Right ventricle myocardium superior (tissue), 1 donor: ENCODE results near the gene INPP4A. TPM values are rescaled to one million over a fixed set of nuclear protein-coding genes. Genes with fewer than 3 reads are reported as not detected.
A peak's percentile ranks its signal among the peaks of the same experiment; 100 is the strongest.

ENCODE experiments used
- ATAC-seq: fragments of 200-7000 bp; cut with Tn5 transposase; one replicate; pipeline ENCODE4 v1.9.1; 2020; ENCODE audit warnings: mild to moderate bottlenecking; ENCODE audit not compliant: poor library complexity
- DNase-seq: peaks from one replicate; pipeline ENCODE4 v3.0.0-alpha.2; 2020
- intact Hi-C: fragments of 100-400 bp; cut with DNase I; formaldehyde crosslinking; loops from one replicate; pipeline ENCODE4 v1.11.2; 2022
- total RNA-seq: library from RNA; stranded (reverse); fragmentation: NEBNext Ultra II Directional; extraction: Animal tissue kit (Norgen Biotek cat#: 25700); gene quantifications from one replicate; pipeline ENCODE4 v1.2.1, GENCODE V29; 2021
- donor health status: DM: no; HTN: yes; CAD: no; lungs with severe emphysema.

INPP4A gene
- total RNA-seq, 1 donor from 2014 or later: 16.8 TPM

DNA sequence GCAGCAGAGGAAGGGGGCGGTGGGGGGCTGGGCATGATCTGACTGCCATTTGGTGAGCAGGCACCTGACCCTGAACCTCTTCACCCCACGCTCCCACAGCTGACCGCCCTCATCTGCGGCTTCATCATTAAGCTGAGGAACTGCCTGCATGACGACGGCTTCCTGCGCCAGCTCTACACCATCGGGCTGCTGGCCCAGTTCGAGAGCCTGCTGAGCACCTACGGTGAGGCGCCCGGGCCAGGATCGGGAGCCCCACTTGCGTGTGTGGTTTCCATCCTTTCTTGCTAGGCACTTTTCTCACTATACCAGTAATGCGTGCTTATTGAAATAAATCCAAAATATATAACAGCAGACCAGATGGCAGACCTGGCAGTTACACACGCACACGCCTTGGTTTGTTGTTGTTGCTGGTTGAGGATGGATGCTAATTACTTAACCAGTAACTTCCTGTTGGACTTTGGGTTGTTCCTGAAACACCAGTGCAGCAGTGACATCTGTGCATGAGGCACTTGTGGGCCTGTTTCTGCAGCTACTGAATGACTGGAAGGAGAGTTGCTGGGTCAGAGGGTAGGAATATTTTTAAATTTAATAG, 120.0 kb downstream of the INPP4A start:
- intact Hi-C loops: loop anchor here (10.0 kb wide), 1 partner anchor 120 kb away; the partner anchor contains the start of gene INPP4A
- ATAC-seq (no peak), DNase-seq (no peak)

DNA sequence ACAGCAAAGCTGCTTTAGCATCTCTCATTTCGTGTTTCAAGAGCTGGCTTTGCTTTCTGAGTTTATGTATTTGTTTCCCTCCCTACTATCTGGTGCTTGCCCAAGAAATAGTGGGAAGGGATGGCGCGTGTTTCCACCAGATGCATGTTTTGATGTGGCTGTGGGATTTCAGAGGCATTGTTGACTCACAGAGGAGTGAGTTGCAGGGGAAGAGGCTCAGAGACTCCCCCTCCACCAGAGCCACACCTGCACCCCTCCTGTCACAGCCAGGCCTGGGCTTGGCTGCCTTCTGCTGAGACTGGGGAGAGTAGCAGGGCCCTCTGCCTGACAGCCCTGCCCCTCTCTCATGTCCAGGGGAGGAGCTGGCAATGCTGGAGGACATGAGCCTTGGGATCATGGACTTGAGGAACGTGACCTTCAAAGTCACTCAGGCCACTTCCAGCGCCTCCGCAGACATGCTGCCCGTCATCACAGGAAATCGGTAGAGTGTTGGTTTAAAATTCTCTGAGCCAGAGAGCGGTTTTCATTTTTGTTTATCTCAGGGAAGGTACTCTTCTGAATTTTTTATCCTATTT, 120.7 kb downstream of the INPP4A start:
- intact Hi-C loops: loop anchor here (10.0 kb wide), 1 partner anchor 121 kb away; the partner anchor contains the start of gene INPP4A
- ATAC-seq (no peak), DNase-seq (no peak)

DNA sequence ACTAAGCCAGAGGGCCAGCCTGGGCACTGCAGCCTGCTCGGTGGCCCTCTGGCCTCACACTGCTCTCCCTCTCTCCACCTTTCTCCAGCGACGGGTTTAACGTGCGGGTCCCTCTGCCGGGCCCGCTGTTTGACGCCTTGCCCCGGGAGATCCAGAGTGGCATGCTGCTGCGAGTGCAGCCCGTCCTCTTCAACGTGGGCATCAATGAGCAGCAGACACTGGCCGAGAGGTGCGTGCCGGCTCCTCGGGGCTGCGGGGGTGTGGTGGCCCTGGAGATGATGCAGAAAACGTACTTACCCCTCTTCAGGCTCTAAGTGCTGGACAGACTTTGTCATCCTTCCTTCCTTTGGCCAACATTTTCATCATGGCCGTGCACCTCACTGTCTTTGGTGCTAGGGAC, 121.3 kb downstream of the INPP4A start:
- no peak for ATAC-seq
- intact Hi-C loops: loop anchor here (10.0 kb wide), 1 partner anchor 121 kb away; the partner anchor contains the start of gene INPP4A
- no peak for DNase-seq

DNA sequence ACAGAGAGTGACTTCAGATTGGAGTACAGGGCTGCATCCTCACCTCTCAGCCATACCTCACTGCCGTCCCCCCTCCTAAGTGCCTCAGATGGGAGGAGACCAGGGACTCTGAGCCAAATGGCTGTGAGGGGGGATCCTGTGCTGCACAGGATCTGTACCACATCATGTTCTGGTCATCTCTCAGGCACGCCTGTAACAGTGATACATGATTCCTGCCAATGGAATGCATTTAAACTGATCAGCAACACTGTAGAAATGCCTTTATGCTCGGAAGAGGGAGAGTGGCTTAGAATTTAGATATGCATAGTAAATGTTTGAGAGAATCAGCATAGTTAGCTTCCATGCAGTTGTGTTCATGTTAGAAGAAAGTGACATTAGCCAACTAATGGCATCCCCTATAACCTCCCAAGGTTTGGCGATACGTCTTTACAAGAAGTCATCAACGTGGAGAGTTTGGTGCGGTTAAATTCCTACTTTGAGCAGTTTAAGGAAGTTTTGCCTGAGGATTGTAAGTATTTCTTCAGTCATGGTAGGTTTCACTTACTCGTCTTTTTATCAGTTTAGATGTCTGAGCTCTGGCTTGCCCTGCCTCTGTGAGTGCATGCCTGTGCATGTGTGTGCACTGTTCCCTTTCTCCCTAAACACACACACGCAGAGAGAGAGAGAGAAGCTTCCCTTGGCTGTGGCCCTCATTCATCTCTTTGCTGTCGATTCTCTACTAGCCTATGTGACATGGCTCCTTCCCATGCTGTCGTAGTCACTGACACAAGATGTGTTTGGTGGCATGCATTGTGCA, 123.7 kb downstream of the INPP4A start:
- DNase-seq: no peak
- intact Hi-C loops: loop anchor here (10.0 kb wide), 1 partner anchor 124 kb away; the partner anchor contains the start of gene INPP4A
- no peak for ATAC-seq

DNA sequence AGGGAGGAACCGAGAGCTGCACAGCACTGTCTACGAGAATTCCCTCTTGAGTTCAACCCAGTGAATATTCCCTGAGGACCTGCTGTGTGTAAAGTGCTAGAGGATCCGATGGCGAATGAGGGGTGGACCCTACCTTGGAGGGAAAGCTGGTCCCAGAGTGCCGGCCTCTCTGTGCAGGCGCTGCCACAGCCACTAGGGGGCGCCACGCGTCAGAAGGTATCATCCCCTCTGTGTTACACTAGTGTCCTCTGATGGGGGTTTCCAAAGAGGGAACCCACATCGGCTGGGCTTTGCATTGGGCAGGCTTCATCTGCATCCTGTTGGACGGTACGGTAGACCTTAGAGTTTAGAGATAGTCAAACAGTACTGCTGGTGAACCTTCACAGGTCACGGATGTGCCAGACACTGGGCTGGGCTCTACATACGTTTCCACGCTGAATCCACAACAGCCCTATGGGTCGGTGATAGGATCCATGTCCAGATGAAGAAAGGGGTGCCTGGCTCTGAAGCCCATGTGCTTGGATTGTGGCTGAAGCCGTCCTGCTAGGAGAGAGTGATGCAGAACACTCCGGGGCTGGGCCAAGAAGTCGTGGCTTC, 124.6 kb downstream of the INPP4A start:
- intact Hi-C loops: loop anchor here (10.0 kb wide), 1 partner anchor 124 kb away; the partner anchor contains the start of gene INPP4A
- DNase-seq (peak; percentile 72), ATAC-seq (peak; percentile 34)

DNA sequence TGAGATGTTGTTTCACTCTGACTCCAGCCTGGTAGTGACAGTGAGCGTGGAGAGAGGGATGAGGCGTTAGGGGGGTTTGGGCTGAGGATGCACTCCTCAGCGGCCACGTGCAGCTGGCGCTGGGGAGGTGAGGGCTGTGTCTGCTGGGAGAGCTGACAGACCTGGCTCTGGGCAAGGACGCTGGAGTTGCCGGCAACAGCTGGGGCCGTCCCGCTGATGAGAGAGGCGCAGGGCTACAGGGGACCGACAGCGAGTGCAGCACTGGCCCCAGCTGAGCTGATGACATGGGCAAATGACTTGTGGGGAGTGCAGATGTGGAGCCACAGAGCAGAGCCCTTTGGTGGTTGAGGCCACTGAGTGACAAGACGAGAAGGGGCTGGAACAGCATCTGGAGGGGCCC, 125.3 kb downstream of the INPP4A start:
- intact Hi-C loops: loop anchor here (10.0 kb wide), 2 partner anchors 125 to 155 kb away; partner anchors contain the start of gene INPP4A
- ATAC-seq (no peak), DNase-seq (no peak)

DNA sequence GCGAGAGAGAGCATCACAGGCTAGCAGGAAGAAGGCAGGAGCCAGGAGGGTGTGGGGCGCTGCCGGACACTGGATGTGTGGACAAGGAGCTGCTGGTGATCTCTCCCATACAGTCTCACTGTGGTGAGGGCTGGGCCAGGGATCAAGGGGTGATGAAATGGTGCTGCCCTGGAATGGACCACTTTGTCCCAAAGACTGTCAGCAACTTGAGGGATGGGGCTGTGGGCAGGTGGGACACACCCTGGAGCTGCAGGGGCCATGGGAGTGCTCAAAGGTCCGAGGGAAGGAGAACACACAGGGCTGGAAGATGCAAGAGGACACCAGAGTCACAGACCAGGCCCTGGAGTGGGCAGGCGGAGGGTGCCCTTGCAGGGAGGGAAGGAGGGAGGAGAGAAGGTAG, 125.7 kb downstream of the INPP4A start:
- ATAC-seq (no peak), DNase-seq (no peak)
- intact Hi-C loops: loop anchor here (10.0 kb wide), 1 partner anchor 156 kb away; no protein-coding TSS in a partner anchor

DNA sequence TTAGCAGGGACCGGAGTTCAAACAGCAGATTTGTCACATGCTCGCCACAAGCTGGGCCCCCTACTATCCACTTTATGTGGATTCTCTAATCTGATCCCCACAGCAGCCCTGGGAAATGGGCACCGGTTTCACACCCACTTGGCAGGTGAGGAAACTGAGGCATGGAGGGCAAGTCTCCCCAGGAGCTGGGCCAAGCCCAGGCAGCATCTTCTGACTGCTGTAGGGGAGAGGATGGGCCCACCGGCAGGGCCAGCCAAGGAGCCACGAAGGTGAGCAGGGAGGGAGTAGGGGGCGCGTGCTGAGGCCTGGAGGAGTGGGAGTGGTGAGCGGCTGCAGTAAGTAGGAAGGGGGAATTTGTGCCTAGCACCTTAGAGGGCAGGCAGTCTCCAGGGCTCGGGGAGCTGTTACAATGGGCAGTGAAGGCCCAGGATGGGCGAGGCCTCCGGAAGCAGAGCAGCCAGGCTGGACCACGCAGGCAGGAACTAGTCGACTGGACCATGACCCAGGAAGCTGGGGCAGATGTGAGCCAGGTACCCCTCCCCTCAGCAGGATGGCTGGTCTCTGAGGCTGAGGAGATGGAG, 126.6 kb downstream of the INPP4A start:
- intact Hi-C loops: loop anchor here (10.0 kb wide), 1 partner anchor 156 kb away; no protein-coding TSS in a partner anchor
- ATAC-seq (no peak), DNase-seq (no peak)

DNA sequence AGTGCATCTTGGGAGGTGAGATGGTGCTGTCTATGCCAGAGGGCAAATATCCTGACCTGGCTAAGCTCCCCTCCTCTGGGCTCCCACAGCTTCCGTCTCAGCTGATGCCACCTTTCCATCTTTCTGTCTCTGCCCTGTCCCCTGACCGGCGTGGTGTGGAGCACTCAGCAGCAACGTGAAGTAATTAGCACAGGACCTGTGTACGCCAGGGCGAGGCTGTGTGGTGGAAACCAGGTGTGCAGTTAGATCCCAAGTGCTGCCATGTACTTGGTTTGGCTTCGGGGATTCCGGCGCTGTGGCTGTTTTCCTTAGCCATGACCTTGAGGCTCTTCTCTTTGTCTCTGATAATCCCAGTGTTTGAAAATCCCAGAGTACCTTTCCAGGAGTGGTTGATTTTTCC, 127.1 kb downstream of the INPP4A start:
- intact Hi-C loops: loop anchor here (10.0 kb wide), 1 partner anchor 157 kb away; no protein-coding TSS in a partner anchor
- no peak for ATAC-seq
- no peak for DNase-seq

DNA sequence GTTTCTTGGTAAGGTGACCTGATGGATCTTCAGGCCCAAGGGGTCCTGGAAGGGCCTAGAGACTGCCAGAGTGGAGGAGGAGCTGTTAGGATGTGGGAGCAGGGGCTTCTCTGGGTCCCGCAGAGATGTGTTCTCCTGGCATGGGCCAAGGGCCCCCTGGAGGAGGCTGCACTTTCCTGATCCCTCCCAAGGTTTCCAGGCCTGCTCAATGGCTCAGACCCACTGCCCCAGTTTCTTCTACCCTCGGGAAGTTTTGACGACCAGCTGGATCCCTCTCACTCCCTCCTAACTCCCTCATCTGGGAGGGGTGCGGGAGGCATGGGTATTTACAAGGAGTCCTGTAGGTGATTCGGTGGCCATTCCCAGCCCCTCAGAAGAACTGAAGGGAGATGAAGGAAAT, 127.6 kb downstream of the INPP4A start:
- DNase-seq: no peak
- ATAC-seq: no peak
- intact Hi-C loops: loop anchor here (10.0 kb wide), 1 partner anchor 157 kb away; no protein-coding TSS in a partner anchor

DNA sequence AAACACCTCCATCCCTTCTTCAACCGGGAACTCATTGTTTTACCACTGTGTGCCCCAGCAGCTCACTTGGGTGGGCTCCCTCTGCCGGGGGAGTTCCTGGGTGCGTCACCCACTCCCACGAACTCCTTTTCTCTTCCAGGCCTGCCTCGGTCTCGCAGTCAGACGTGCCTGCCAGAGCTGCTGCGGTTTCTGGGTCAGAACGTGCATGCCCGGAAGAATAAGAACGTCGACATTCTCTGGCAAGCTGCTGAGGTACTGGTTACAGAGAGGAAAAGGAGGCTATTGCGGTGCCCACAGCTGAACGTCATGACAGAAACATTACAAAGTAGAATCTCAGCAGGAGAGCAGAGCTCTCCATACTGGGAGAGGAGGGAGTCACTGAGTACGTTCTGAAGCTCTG, 128.0 kb downstream of the INPP4A start:
- DNase-seq (no peak), ATAC-seq (no peak)
- intact Hi-C loops: loop anchor here (10.0 kb wide), 1 partner anchor 158 kb away; no protein-coding TSS in a partner anchor

DNA sequence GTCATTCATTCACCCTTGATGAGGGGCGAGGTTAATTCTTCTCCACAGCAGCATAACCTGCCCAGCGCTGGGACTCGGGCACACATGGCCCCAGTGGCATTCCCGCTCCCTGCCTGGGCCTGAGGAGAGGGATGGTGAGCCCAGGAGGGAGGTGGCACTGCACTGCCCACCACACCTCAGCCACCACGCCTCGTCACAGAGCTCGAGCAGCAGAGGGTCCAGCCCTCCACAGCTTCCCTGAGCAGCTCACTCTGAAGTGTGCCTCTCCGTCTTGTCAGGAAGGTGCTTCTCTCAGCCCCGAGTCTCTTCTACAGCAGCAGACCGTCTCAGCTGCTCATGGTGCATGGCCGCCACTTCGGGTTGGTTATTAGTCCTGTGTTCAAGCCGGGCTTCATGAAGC, 128.8 kb downstream of the INPP4A start:
- no peak for ATAC-seq
- intact Hi-C loops: loop anchor here (10.0 kb wide), 1 partner anchor 159 kb away; no protein-coding TSS in a partner anchor
- DNase-seq: no peak

DNA sequence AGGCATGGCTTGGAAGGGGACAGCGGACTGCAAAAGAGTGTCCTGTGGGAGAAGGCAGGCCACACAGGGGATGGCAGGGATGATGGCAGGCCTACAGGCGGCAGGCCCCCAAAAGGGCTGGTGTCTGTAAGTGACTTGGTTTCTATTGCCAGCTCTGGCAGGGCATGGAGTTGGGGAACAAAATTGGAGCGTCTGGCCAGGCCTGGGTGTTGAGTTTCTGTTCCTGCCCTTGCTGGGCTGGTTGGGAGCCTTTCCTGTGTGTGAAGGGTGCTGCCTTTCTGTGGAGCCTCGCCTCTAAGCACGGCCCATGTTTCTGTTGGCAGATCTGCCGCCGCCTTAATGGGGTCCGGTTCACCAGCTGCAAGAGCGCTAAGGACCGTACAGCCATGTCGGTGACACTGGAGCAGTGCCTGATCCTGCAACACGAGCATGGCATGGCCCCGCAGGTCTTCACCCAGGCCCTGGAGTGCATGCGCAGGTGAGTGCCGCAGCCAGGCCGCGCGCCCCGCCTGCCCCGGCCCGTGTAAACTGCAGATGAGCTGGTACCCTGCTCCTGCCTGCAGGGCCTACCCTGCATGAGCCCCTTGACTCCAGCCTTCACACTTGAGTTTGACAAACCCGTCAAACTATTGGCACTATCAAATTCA, 132.1 kb downstream of the INPP4A start:
- DNase-seq (no peak), ATAC-seq (peak; percentile 25)
- intact Hi-C loops: loop anchor here (10.0 kb wide), 1 partner anchor 162 kb away; no protein-coding TSS in a partner anchor

DNA sequence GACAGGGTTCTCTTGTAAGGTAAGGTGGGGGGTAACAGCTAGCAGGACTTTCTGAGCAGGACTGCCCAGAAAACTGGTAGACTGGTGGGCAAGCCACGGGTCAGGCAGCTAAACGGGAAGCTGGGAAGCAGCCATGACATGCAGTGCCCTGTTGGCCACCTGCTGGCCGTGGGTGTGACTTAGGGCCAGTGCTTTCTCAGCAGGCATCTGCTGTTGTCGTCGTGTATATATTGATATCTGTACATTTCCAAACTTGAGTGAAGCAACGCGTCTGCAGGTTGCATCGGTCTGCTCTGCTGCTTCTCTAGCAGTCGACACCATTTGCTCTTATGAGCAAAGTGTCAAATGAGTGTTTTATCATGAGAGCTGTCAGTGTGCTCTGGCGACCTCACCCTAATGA, 132.7 kb downstream of the INPP4A start:
- DNase-seq: no peak
- intact Hi-C loops: loop anchor here (10.0 kb wide), 1 partner anchor 163 kb away; no protein-coding TSS in a partner anchor

DNA sequence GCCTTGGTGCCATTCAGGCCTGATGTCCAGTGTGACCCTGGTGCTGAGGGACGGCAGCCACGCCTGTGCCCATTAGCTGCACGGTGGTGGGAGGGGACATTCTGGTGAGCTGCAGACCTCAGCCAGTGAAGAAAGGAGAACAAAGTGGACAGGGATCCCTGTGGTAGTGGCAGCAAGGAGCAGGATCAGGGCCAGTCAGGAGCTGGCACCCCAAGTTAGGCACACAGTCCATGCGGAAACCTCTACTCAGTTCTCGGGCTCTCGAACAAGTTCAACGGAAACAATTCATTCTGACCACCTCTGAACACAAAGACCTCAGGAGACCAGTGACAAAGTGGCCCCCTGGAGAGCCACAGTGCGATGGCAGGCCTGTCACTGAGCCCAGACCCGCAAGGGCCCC, 133.6 kb downstream of the INPP4A start:
- intact Hi-C loops: loop anchor here (10.0 kb wide), 1 partner anchor 163 kb away; no protein-coding TSS in a partner anchor
- DNase-seq (no peak), ATAC-seq (no peak)

More for the DNA sequence above, 132.7 kb downstream of the INPP4A start:
- ATAC-seq: peak; percentile 71

DNA sequence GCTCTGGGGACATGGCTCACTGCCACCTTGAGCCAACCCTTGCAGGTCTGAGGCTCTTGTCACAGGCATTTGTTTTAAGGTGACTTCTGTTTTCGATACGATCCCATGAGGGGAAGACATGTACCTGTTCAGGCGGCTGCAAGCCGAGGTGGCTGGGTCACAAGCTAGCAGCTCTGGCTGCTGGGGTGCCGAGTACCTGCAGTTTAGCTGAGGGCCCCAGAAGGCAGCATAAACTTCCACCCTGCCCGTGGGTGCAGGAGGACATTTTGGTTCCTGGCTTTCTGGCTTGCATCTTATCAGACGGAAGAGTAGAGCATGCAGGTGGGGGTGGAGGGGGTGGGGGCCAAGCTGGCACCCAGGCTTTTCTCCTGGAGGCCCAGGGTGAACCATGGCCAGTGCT, 135.3 kb downstream of the INPP4A start:
- ATAC-seq (no peak), DNase-seq (no peak)
- intact Hi-C loops: loop anchor here (10.0 kb wide), 1 partner anchor 165 kb away; no protein-coding TSS in a partner anchor

DNA sequence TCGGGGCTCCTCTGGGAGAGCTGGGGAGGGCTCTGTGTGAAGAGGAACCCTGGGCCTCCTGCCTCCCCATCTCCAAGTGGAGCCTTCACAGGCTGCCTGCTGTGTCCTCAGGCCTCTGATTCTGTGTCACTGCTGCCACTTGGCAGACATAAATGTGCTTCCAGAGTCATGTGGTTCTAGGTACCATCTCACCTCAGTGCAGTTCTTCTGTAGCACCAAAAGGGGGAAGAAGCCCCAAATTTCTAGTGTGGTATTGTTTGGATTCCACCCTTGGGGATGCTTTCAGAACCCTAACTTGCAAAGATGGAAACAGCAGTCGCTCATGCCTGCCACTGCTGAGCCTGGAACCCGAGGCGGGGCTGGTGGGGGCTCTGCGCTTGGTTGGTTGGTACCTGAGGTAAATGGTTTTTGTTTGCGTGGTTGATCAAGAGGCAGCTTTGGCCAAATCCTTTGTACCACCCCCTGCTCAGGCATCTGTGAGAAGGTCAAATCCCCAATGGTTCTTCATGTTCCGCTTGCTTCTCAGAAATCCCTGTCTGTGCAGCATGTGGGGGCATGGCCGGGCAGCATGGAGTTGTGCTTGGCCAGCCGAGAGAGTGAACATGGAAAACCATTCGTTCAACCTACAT, 136.1 kb downstream of the INPP4A start:
- intact Hi-C loops: no loop called here
- DNase-seq (no peak), ATAC-seq (no peak)
